Measurements from ENCODE around the gene DIRAS2.

DIRAS2 gene

GRCh38 chr9:90616806-90617205, 25.8 kb downstream of the DIRAS2 start:
- Histone ChIP-seq H2BK12ac (ENCODE audit: low read length in 2 of 2) (no peak overlapping the region), H3K18ac (ENCODE audit: low read depth in 1 of 2, low read length in 2 of 2) (no peak overlapping the region), H3K4me3 (ENCODE audit: insufficient read depth in 1 of 2, low read depth in 1 of 2, low read length in 2 of 2) (no peak overlapping the region), H2BK5ac (ENCODE audit: low read depth, low read length, poor library complexity, severe bottlenecking) (no peak overlapping the region), H3K14ac (ENCODE audit: low read length in 2 of 2) (no peak overlapping the region), H4K91ac (ENCODE audit: low read length) (no peak overlapping the region), H3K36me3 (ENCODE audit: control insufficient read depth in 1 of 2, insufficient read depth in 2 of 2, low read depth in 1 of 2, low read length in 2 of 2) (peaks cover 0 to 17% of the 10 kb centered on the region in 2 experiments), H2BK120ac (ENCODE audit: low read depth, low read length) (no peak overlapping the region), H3K4me1 (ENCODE audit: control insufficient read depth, insufficient read depth, low read depth, low read length) (peaks cover 11% of the 10 kb centered on the region), H2BK15ac (ENCODE audit: low read depth, poor library complexity, severe bottlenecking) (no peak overlapping the region), H3K27ac (ENCODE audit: low read length, poor library complexity, severe bottlenecking) (peak overlapping the region; percentile 17), H3K23ac (ENCODE audit: low read length in 2 of 2) (no peak overlapping the region), H2AFZ (ENCODE audit: low read depth, low read length) (no peak overlapping the region), H3K27me3 (ENCODE audit: control insufficient read depth in 1 of 2, insufficient read depth in 1 of 2, low read length in 2 of 2) (peaks cover 0 to 3% of the 10 kb centered on the region in 2 experiments), H3K4ac (ENCODE audit: low read depth in 1 of 2, low read length in 2 of 2) (no peak overlapping the region), H3K9me3 (ENCODE audit: control insufficient read depth, low read length) (no peaks in the 10 kb centered on the region), H3K79me1 (replicated peaks; ENCODE audit: low read length, poor library complexity, severe bottlenecking) (peaks cover 4% of the 10 kb centered on the region), H2AK5ac (ENCODE audit: low read length, severe bottlenecking) (no peak overlapping the region), H4K8ac (ENCODE audit: low read length) (no peak overlapping the region), H3K4me2 (ENCODE audit: low read length, poor library complexity, severe bottlenecking) (no peak overlapping the region), H3K9ac (ENCODE audit: low read length) (no peak overlapping the region)
- WGBS, result 84% methylated on average over 3 of the region's 3 CpGs
- DNase-seq, result no peak

GRCh38 chr9:90613502-90613901, 29.1 kb downstream of the DIRAS2 start:
- WGBS, result 89% methylated on average over 14 of the region's 18 CpGs
- DNase-seq, result no peak

GRCh38 chr9:90612957-90613356, 29.7 kb downstream of the DIRAS2 start:
- no peak overlapping the region for H3K18ac ChIP-seq (ENCODE audit: low read depth in 1 of 2, low read length in 2 of 2)
- H3K27ac ChIP-seq (ENCODE audit: low read length, poor library complexity, severe bottlenecking), result peak overlapping the region; percentile 33
- no peak overlapping the region for H2BK120ac ChIP-seq (ENCODE audit: low read depth, low read length)
- H3K27me3 ChIP-seq (ENCODE audit: control insufficient read depth in 1 of 2, insufficient read depth in 1 of 2, low read length in 2 of 2), result peaks cover 0 to 3% of the 10 kb centered on the region in 2 experiments
- no peak overlapping the region for H4K8ac ChIP-seq (ENCODE audit: low read length)
- no peak overlapping the region for H3K4me3 ChIP-seq (ENCODE audit: insufficient read depth in 1 of 2, low read depth in 1 of 2, low read length in 2 of 2)
- no peak overlapping the region for H3K23ac ChIP-seq (ENCODE audit: low read length in 2 of 2)
- 89% methylated on average over 14 of the region's 14 CpGs for WGBS
- H3K79me1 ChIP-seq (replicated peaks; ENCODE audit: low read length, poor library complexity, severe bottlenecking), result peaks cover 9% of the 10 kb centered on the region
- H3K14ac ChIP-seq (ENCODE audit: low read length in 2 of 2), result no peak overlapping the region
- no peak overlapping the region for H3K4me2 ChIP-seq (ENCODE audit: low read length, poor library complexity, severe bottlenecking)
- no peak overlapping the region for H4K91ac ChIP-seq (ENCODE audit: low read length)
- no peak for DNase-seq
- no peak overlapping the region for H3K4ac ChIP-seq (ENCODE audit: low read depth in 1 of 2, low read length in 2 of 2)
- H2AK5ac ChIP-seq (ENCODE audit: low read length, severe bottlenecking), result no peak overlapping the region
- H3K9me3 ChIP-seq (ENCODE audit: control insufficient read depth, low read length), result no peaks in the 10 kb centered on the region
- no peak overlapping the region for H2BK5ac ChIP-seq (ENCODE audit: low read depth, low read length, poor library complexity, severe bottlenecking)
- peaks cover 0 to 27% of the 10 kb centered on the region in 2 experiments for H3K36me3 ChIP-seq (ENCODE audit: control insufficient read depth in 1 of 2, insufficient read depth in 2 of 2, low read depth in 1 of 2, low read length in 2 of 2)
- no peak overlapping the region for H2AFZ ChIP-seq (ENCODE audit: low read depth, low read length)
- no peak overlapping the region for H2BK12ac ChIP-seq (ENCODE audit: low read length in 2 of 2)
- no peak overlapping the region for H2BK15ac ChIP-seq (ENCODE audit: low read depth, poor library complexity, severe bottlenecking)
- H3K4me1 ChIP-seq (ENCODE audit: control insufficient read depth, insufficient read depth, low read depth, low read length), result peaks cover 15% of the 10 kb centered on the region
- H3K9ac ChIP-seq (ENCODE audit: low read length), result no peak overlapping the region

More at GRCh38 chr9:90613502-90613901, 29.1 kb downstream of the DIRAS2 start:
- Histone ChIP-seq H3K27ac (ENCODE audit: low read length, poor library complexity, severe bottlenecking) (no peak overlapping the region), H3K79me1 (replicated peaks; ENCODE audit: low read length, poor library complexity, severe bottlenecking) (peaks cover 9% of the 10 kb centered on the region), H4K8ac (ENCODE audit: low read length) (no peak overlapping the region), H2BK12ac (ENCODE audit: low read length in 2 of 2) (no peak overlapping the region), H3K4ac (ENCODE audit: low read depth in 1 of 2, low read length in 2 of 2) (no peak overlapping the region), H2AK5ac (ENCODE audit: low read length, severe bottlenecking) (no peak overlapping the region), H2AFZ (ENCODE audit: low read depth, low read length) (no peak overlapping the region), H3K4me2 (ENCODE audit: low read length, poor library complexity, severe bottlenecking) (no peak overlapping the region), H3K36me3 (ENCODE audit: control insufficient read depth in 1 of 2, insufficient read depth in 2 of 2, low read depth in 1 of 2, low read length in 2 of 2) (peaks cover 0 to 27% of the 10 kb centered on the region in 2 experiments), H3K18ac (ENCODE audit: low read depth in 1 of 2, low read length in 2 of 2) (no peak overlapping the region), H2BK15ac (ENCODE audit: low read depth, poor library complexity, severe bottlenecking) (no peak overlapping the region), H3K4me3 (ENCODE audit: insufficient read depth in 1 of 2, low read depth in 1 of 2, low read length in 2 of 2) (no peak overlapping the region), H4K91ac (ENCODE audit: low read length) (no peak overlapping the region), H2BK120ac (ENCODE audit: low read depth, low read length) (no peak overlapping the region), H3K4me1 (ENCODE audit: control insufficient read depth, insufficient read depth, low read depth, low read length) (peaks cover 15% of the 10 kb centered on the region), H2BK5ac (ENCODE audit: low read depth, low read length, poor library complexity, severe bottlenecking) (no peak overlapping the region), H3K9ac (ENCODE audit: low read length) (no peak overlapping the region), H3K9me3 (ENCODE audit: control insufficient read depth, low read length) (no peaks in the 10 kb centered on the region), H3K27me3 (ENCODE audit: control insufficient read depth in 1 of 2, insufficient read depth in 1 of 2, low read length in 2 of 2) (peaks cover 0 to 3% of the 10 kb centered on the region in 2 experiments), H3K14ac (ENCODE audit: low read length in 2 of 2) (no peak overlapping the region), H3K23ac (ENCODE audit: low read length in 2 of 2) (no peak overlapping the region)

DNA sequence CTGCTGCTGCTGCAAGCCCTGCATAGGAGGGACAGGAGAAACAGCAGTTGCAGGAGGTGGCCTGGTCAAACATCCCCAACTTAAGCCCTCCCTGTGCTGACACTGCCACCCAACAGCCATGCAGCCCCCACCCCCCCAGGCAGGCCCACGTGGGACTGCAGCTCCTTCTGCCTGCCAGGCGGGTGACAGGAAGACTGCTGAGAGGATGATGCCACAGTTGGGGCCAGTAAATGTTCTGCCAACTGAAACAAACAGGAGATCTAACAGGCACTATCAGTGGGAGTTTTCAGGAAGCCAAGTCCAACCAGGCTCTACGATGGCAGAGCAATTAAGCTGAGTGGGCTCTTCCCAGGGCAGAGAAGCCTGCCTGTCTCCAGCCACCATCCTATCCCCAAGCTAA, 31.1 kb downstream of the DIRAS2 start:
- no peak overlapping the region for H3K23ac ChIP-seq (ENCODE audit: low read length in 2 of 2)
- peaks cover 0 to 6% of the 10 kb centered on the region in 2 experiments for H3K27me3 ChIP-seq (ENCODE audit: control insufficient read depth in 1 of 2, insufficient read depth in 1 of 2, low read length in 2 of 2)
- no peak overlapping the region for H2BK15ac ChIP-seq (ENCODE audit: low read depth, poor library complexity, severe bottlenecking)
- no peak overlapping the region for H2AFZ ChIP-seq (ENCODE audit: low read depth, low read length)
- H2BK12ac ChIP-seq (ENCODE audit: low read length in 2 of 2), result no peak overlapping the region
- H3K4me2 ChIP-seq (ENCODE audit: low read length, poor library complexity, severe bottlenecking), result no peak overlapping the region
- no peak overlapping the region for H3K9ac ChIP-seq (ENCODE audit: low read length)
- no peak overlapping the region for H2BK120ac ChIP-seq (ENCODE audit: low read depth, low read length)
- no peak overlapping the region for H3K18ac ChIP-seq (ENCODE audit: low read depth in 1 of 2, low read length in 2 of 2)
- peak overlapping the region; percentile 16 for H3K27ac ChIP-seq (ENCODE audit: low read length, poor library complexity, severe bottlenecking)
- H4K91ac ChIP-seq (ENCODE audit: low read length), result no peak overlapping the region
- H3K4ac ChIP-seq (ENCODE audit: low read depth in 1 of 2, low read length in 2 of 2), result no peak overlapping the region
- DNase-seq, result no peak
- H3K79me1 ChIP-seq (replicated peaks; ENCODE audit: low read length, poor library complexity, severe bottlenecking), result peaks cover 9% of the 10 kb centered on the region
- H2BK5ac ChIP-seq (ENCODE audit: low read depth, low read length, poor library complexity, severe bottlenecking), result no peak overlapping the region
- no peak overlapping the region for H3K14ac ChIP-seq (ENCODE audit: low read length in 2 of 2)
- H3K36me3 ChIP-seq (ENCODE audit: control insufficient read depth in 1 of 2, insufficient read depth in 2 of 2, low read depth in 1 of 2, low read length in 2 of 2), result peaks cover 0 to 27% of the 10 kb centered on the region in 2 experiments
- H3K9me3 ChIP-seq (ENCODE audit: control insufficient read depth, low read length), result no peaks in the 10 kb centered on the region
- peaks cover 16% of the 10 kb centered on the region for H3K4me1 ChIP-seq (ENCODE audit: control insufficient read depth, insufficient read depth, low read depth, low read length)
- 84% methylated on average over 2 of the region's 3 CpGs for WGBS
- no peak overlapping the region for H3K4me3 ChIP-seq (ENCODE audit: insufficient read depth in 1 of 2, low read depth in 1 of 2, low read length in 2 of 2)
- H4K8ac ChIP-seq (ENCODE audit: low read length), result no peak overlapping the region
- peak overlapping the region; percentile 17 for H2AK5ac ChIP-seq (ENCODE audit: low read length, severe bottlenecking)
